Measurements from ENCODE around the gene KRTAP19-8.

DNA sequence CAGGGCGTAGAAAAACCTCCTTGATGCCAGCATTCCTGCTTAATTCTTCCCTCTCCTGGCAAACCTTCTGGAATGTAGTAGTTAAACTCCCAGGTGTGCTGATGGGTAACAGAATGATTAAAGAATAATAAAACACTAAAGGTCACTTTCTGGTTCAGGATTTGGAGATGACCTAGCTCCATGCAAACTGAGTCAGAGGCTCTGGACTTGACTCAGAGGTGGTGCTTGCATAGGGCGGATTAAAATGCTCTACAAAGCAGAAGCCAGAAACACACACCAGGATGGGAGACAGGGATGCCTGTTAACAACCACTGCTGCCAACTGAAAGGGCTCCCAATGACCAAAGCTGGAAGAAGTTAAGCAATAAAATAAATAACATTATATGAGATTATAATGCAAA, 41.5 kb downstream of the KRTAP19-8 start:
- TF ChIP-seq, protein P1, sequence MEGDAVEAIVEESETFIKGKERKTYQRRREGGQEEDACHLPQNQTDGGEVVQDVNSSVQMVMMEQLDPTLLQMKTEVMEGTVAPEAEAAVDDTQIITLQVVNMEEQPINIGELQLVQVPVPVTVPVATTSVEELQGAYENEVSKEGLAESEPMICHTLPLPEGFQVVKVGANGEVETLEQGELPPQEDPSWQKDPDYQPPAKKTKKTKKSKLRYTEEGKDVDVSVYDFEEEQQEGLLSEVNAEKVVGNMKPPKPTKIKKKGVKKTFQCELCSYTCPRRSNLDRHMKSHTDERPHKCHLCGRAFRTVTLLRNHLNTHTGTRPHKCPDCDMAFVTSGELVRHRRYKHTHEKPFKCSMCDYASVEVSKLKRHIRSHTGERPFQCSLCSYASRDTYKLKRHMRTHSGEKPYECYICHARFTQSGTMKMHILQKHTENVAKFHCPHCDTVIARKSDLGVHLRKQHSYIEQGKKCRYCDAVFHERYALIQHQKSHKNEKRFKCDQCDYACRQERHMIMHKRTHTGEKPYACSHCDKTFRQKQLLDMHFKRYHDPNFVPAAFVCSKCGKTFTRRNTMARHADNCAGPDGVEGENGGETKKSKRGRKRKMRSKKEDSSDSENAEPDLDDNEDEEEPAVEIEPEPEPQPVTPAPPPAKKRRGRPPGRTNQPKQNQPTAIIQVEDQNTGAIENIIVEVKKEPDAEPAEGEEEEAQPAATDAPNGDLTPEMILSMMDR (IDR thresholded peaks at IDR 0.05), result no peak
- no peak for TF ChIP-seq FOXS1 (CRISPR knock-in tag; IDR thresholded peaks at IDR 0.05)
- no peak for TF ChIP-seq HDAC2 (IDR thresholded peaks at IDR 0.05)
- TF ChIP-seq KDM1A (IDR thresholded peaks at IDR 0.05; ENCODE audit: low read depth), result no peak
- TF ChIP-seq PHF8 (IDR thresholded peaks at IDR 0.05; ENCODE audit: borderline replicate concordance, low read depth), result no peak
- no peak for TF ChIP-seq RAD21 (conservative IDR thresholded peaks at IDR 0.05 in 1 of 2, IDR thresholded peaks at IDR 0.05 in 1 of 2)
